Measurements from ENCODE around the gene TFDP2.
"Not testable (repeated sequence)": the region's sequence is repeated elsewhere in the genome, so short reads cannot be mapped to it uniquely, and the experiment has no call there.

Gene TFDP2

DNA sequence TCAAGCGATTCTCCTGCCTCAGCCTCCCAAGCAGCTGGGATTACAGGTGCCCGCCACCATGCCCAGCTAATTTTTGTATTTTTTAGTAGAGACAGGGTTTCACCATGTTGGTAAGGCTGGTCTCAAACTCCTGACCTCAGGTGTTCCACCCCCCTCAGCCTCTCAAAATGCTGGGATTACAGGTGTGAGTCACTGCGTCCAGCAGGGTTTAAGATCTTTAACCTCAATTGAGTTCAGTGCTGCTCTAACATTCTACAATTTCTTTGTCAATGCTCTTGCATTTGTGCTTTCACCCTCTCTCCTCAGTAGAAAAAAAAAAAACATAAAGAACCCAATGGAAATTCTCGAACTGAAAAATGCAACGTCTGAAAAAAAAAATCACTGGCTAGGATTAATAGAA lies 60.4 kb downstream of the TFDP2 start:
- not testable (repeated sequence) for H3K4me1 ChIP-seq (ENCODE audit: control insufficient read depth in 1 of 2, insufficient read depth in 2 of 2, low read length in 2 of 2); H3K27ac ChIP-seq (ENCODE audit: low read length); H3K4me3 ChIP-seq (ENCODE audit: low read depth in 1 of 2, low read length in 2 of 2); H3K36me3 ChIP-seq (ENCODE audit: control insufficient read depth in 1 of 2, insufficient read depth in 2 of 2, low read length in 2 of 2); H3K9me3 ChIP-seq (ENCODE audit: control insufficient read depth in 1 of 2, low read length in 2 of 2); H3K27me3 ChIP-seq (ENCODE audit: low read depth, low read length)

DNA sequence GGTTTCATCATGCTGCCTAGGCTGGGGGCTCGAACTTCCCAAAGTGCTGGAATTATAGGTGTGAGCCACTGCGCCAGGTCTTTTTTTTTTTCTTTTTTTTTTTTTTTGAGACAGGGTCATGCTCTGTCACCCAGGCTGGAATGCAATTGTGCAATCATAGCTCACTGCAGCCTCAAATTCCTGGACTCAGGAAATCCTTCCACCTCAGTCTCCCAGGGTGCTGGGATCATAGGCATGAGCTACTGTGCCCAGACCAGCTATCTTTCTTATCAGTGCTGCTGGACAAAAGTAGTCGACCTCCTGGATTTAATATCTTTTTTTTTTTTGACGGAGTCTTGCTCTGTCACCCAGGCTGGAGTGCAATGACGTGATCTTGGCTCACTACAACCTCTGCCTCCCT lies 60.8 kb downstream of the TFDP2 start:
- Histone ChIP-seq H3K9me3 (ENCODE audit: control insufficient read depth in 1 of 2, low read length in 2 of 2) (no peaks in the 10 kb centered on the region), H3K27ac (ENCODE audit: low read length) (no peak overlapping the region), H3K4me3 (ENCODE audit: low read depth in 1 of 2, low read length in 2 of 2) (no peak overlapping the region), H3K27me3 (ENCODE audit: low read depth, low read length) (no peaks in the 10 kb centered on the region), H3K4me1 (ENCODE audit: control insufficient read depth in 1 of 2, insufficient read depth in 2 of 2, low read length in 2 of 2) (no peaks in the 10 kb centered on the region), H3K36me3 (ENCODE audit: control insufficient read depth in 1 of 2, insufficient read depth in 2 of 2, low read length in 2 of 2) (peaks cover 0 to 3% of the 10 kb centered on the region in 2 donors)

DNA sequence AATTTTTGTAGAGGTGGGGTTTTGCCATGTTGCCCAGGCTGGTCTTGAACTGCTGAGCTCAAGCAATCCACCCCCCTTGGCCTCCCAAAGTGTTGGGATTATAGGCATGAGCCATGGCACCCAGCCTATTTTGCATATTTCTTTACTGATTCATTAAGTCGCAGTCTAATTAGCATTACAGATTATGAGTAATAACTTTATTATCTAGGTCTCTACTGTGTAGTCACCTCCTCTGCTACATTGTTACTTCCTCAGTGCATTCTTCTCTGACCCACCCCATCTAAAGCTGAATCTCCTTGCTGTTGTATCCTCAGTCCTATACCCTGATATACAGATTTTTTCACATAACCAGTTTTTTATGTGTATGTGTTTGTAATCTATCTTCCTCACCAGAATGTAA lies 61.7 kb downstream of the TFDP2 start:
- Histone ChIP-seq H3K27me3 (ENCODE audit: low read depth, low read length) (no peaks in the 10 kb centered on the region), H3K4me3 (ENCODE audit: low read depth in 1 of 2, low read length in 2 of 2) (no peak overlapping the region), H3K4me1 (ENCODE audit: control insufficient read depth in 1 of 2, insufficient read depth in 2 of 2, low read length in 2 of 2) (no peaks in the 10 kb centered on the region), H3K36me3 (ENCODE audit: control insufficient read depth in 1 of 2, insufficient read depth in 2 of 2, low read length in 2 of 2) (peaks cover 0 to 3% of the 10 kb centered on the region in 2 donors), H3K27ac (ENCODE audit: low read length) (no peak overlapping the region), H3K9me3 (ENCODE audit: control insufficient read depth in 1 of 2, low read length in 2 of 2) (no peaks in the 10 kb centered on the region)

DNA sequence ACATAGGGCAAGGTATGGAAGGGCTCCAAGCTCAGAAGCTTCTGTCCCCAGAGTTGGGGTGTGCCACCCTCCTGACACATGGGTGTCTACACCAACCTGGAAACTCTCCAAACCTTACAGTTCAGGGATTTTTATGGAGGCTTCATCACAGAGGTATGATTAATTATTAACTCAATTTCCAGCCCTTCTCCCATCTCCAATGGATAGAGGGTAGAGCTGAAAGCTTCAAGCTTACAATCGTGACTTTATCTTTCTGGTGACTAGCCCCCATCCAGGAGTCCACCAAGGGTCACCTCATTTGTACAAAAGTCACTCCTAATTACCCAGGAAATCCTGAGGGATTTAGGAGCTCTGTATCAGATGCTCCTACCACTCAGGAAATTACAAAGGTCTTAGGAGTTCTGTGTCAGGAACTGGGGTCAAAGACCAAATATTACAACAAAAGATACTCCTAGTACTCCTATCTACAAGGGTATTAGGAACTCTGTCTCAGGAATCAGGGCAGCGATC lies 62.7 kb downstream of the TFDP2 start:
- Histone ChIP-seq H3K27me3 (ENCODE audit: low read depth, low read length) (no peaks in the 10 kb centered on the region), H3K36me3 (ENCODE audit: control insufficient read depth in 1 of 2, insufficient read depth in 2 of 2, low read length in 2 of 2) (peaks cover 0 to 3% of the 10 kb centered on the region in 2 donors), H3K4me1 (ENCODE audit: control insufficient read depth in 1 of 2, insufficient read depth in 2 of 2, low read length in 2 of 2) (no peaks in the 10 kb centered on the region), H3K27ac (ENCODE audit: low read length) (no peak overlapping the region), H3K4me3 (ENCODE audit: low read depth in 1 of 2, low read length in 2 of 2) (no peak overlapping the region), H3K9me3 (ENCODE audit: control insufficient read depth in 1 of 2, low read length in 2 of 2) (no peaks in the 10 kb centered on the region)

DNA sequence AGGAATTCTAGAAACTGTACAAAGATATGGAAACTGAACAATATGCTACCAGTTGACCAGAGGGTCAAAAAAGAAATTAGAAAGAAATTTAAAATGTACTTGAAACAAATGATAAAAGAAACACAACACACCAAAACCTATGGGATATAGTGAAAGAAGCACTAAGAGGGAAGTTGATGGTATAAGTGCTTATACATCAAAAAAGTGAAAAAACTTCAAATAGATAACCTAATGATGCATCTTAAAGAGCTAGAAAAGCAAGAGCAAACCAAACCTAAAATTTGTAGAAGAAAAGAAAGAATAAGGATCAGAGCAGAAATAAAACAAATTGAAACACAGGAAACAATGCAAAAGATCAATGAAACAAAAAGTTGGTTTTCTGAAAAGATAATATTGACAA lies 68.2 kb downstream of the TFDP2 start:
- H3K36me3 ChIP-seq (ENCODE audit: control insufficient read depth in 1 of 2, insufficient read depth in 2 of 2, low read length in 2 of 2): peaks cover 0 to 3% of the 10 kb centered on the region in 2 donors
- H3K27ac ChIP-seq (ENCODE audit: low read length): no peak overlapping the region
- no peak overlapping the region for H3K4me3 ChIP-seq (ENCODE audit: low read depth in 1 of 2, low read length in 2 of 2)
- no peaks in the 10 kb centered on the region for H3K27me3 ChIP-seq (ENCODE audit: low read depth, low read length)
- H3K9me3 ChIP-seq (ENCODE audit: control insufficient read depth in 1 of 2, low read length in 2 of 2): no peaks in the 10 kb centered on the region
- H3K4me1 ChIP-seq (ENCODE audit: control insufficient read depth in 1 of 2, insufficient read depth in 2 of 2, low read length in 2 of 2): no peaks in the 10 kb centered on the region

DNA sequence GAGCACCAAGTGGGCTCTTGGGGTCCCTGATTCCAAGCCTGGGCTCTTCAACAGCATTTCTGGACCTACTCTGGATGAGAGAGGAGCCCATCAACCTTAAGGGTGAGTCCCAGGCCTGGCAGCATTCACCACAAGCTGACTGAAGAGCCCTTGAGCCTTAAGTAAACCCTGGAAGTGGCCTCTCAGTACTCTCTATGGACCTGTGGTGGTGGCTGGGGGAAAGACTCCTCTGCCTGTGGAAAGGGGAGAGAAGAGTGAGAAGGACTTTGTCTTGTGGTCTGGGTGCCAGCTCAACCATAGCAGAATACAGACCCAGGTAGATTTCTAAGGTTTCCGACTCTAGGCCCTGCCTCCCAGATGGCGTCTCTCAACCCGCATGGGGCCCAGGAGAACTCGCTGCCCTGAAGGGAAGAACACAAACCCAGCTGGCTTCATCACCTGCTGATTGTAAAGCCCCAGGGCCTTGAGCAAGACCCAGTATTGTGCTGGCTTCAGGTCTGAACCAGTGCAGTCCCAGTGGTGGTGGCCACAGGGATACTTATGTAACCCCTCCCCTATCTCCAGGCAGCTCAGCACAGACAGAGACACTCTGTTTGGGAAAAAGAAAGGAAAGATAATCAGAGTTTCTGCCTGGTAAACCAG lies 71.4 kb downstream of the TFDP2 start:
- H3K36me3 ChIP-seq (ENCODE audit: control insufficient read depth in 1 of 2, insufficient read depth in 2 of 2, low read length in 2 of 2): no peaks in the 10 kb centered on the region
- H3K4me3 ChIP-seq (ENCODE audit: low read depth in 1 of 2, low read length in 2 of 2): no peak overlapping the region
- no peak overlapping the region for H3K27ac ChIP-seq (ENCODE audit: low read length)
- H3K4me1 ChIP-seq (ENCODE audit: control insufficient read depth in 1 of 2, insufficient read depth in 2 of 2, low read length in 2 of 2): no peaks in the 10 kb centered on the region
- H3K27me3 ChIP-seq (ENCODE audit: low read depth, low read length): no peaks in the 10 kb centered on the region
- H3K9me3 ChIP-seq (ENCODE audit: control insufficient read depth in 1 of 2, low read length in 2 of 2): no peaks in the 10 kb centered on the region

DNA sequence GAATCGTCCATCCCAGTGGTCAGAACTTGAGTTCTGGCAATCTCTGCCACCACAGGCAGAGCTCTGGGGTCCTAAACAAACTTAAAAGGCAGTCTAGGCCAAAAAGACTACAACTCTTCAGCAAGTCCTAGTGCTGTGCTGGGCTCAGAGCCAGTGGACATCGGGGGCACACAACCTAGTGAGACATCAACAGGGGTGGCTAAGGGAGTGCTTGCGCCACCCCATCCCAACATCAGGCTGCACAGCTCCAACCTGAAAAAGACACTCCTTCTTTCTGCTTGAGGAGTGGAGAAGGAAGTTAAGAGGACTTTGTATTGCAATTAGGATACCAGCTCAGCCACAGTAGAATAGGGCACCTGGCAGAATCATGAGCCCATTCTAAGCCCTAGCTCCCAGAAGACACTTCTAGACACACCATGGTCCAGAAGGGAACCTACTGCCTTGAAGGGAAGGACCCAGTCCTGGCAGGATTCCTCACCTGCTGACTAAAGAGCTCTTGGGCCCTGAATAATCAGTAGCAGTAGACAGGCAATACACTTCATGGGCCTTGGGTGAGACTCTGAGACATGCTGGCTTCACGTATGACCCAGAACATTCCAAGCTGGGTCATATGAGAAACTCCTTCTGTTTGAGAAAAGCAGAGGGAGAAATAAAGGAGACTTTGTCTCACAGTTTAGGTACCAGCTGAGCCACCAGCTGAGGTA lies 72.0 kb downstream of the TFDP2 start:
- no peak overlapping the region for H3K4me3 ChIP-seq (ENCODE audit: low read depth in 1 of 2, low read length in 2 of 2)
- no peaks in the 10 kb centered on the region for H3K4me1 ChIP-seq (ENCODE audit: control insufficient read depth in 1 of 2, insufficient read depth in 2 of 2, low read length in 2 of 2)
- H3K36me3 ChIP-seq (ENCODE audit: control insufficient read depth in 1 of 2, insufficient read depth in 2 of 2, low read length in 2 of 2): no peaks in the 10 kb centered on the region
- H3K9me3 ChIP-seq (ENCODE audit: control insufficient read depth in 1 of 2, low read length in 2 of 2): no peaks in the 10 kb centered on the region
- H3K27me3 ChIP-seq (ENCODE audit: low read depth, low read length): no peaks in the 10 kb centered on the region
- no peak overlapping the region for H3K27ac ChIP-seq (ENCODE audit: low read length)

DNA sequence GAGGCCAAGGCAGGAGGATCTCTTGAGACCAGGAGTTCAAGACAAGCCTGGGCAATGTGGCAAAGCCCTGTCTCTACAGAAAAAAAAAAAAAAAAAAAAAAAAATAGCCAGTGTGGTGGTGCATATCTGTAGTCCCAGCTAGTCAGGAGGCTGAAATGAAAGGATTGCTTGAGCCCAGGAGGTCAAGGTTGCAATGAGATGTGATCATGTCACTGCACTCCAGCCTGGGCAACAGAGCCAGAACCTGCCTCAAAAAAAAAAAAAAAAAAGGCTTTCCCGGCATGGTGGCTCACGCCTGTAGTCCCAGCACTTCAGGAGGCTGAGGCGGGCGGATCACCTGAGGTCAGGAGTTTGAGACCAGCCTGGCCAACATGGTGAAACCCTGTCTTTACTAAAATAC lies 73.7 kb downstream of the TFDP2 start:
- not testable (repeated sequence) for H3K9me3 ChIP-seq (ENCODE audit: control insufficient read depth in 1 of 2, low read length in 2 of 2); H3K36me3 ChIP-seq (ENCODE audit: control insufficient read depth in 1 of 2, insufficient read depth in 2 of 2, low read length in 2 of 2); H3K27ac ChIP-seq (ENCODE audit: low read length); H3K4me3 ChIP-seq (ENCODE audit: low read depth in 1 of 2, low read length in 2 of 2); H3K4me1 ChIP-seq (ENCODE audit: control insufficient read depth in 1 of 2, insufficient read depth in 2 of 2, low read length in 2 of 2); H3K27me3 ChIP-seq (ENCODE audit: low read depth, low read length)

DNA sequence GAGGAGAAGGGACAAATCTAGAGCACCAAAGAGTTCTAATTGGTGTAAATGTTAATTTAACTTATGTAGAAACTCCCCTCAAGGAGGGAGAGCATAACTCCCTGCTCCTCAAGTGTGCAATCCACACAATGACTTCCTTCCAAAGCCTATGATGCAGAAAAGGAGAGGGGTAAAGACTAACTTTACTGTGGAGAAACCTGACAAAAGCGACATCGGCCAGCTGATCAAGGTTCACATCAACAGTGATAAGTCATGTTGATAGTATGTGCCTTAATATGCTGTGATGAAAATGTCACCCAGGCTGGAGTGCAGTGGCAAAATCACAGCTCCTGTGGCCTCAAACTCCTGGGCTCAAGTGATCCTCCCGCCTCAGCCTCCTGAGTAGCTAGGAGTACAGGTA lies 76.5 kb downstream of the TFDP2 start:
- H3K27ac ChIP-seq (ENCODE audit: low read length): no peak overlapping the region
- H3K36me3 ChIP-seq (ENCODE audit: control insufficient read depth in 1 of 2, insufficient read depth in 2 of 2, low read length in 2 of 2): no peaks in the 10 kb centered on the region
- H3K27me3 ChIP-seq (ENCODE audit: low read depth, low read length): no peaks in the 10 kb centered on the region
- H3K4me3 ChIP-seq (ENCODE audit: low read depth in 1 of 2, low read length in 2 of 2): no peak overlapping the region
- H3K9me3 ChIP-seq (ENCODE audit: control insufficient read depth in 1 of 2, low read length in 2 of 2): no peaks in the 10 kb centered on the region
- no peaks in the 10 kb centered on the region for H3K4me1 ChIP-seq (ENCODE audit: control insufficient read depth in 1 of 2, insufficient read depth in 2 of 2, low read length in 2 of 2)

DNA sequence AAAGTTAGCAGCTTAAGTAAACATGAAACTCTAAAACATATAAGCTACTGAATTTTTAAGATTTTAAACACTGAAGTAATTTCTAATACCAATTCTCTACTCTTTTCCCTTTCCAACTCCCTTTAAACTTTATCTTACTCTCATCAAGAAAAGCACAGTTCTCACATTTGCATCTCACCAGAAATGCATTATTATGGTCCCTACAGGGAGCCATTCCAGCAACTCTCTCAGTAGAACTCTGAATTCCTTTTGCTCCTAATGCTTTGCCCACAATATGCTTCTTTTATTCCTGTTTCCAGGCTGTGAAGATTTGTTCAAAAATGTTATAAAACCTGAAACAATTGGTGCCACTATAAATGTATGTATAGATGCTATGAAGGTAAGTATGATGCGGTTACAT lies 83.4 kb downstream of the TFDP2 start:
- no peaks in the 10 kb centered on the region for H3K9me3 ChIP-seq (ENCODE audit: control insufficient read depth in 1 of 2, low read length in 2 of 2)
- no peaks in the 10 kb centered on the region for H3K27me3 ChIP-seq (ENCODE audit: low read depth, low read length)
- H3K4me1 ChIP-seq (ENCODE audit: control insufficient read depth in 1 of 2, insufficient read depth in 2 of 2, low read length in 2 of 2): no peaks in the 10 kb centered on the region
- no peak overlapping the region for H3K4me3 ChIP-seq (ENCODE audit: low read depth in 1 of 2, low read length in 2 of 2)
- no peak overlapping the region for H3K27ac ChIP-seq (ENCODE audit: low read length)
- H3K36me3 ChIP-seq (ENCODE audit: control insufficient read depth in 1 of 2, insufficient read depth in 2 of 2, low read length in 2 of 2): no peaks in the 10 kb centered on the region

DNA sequence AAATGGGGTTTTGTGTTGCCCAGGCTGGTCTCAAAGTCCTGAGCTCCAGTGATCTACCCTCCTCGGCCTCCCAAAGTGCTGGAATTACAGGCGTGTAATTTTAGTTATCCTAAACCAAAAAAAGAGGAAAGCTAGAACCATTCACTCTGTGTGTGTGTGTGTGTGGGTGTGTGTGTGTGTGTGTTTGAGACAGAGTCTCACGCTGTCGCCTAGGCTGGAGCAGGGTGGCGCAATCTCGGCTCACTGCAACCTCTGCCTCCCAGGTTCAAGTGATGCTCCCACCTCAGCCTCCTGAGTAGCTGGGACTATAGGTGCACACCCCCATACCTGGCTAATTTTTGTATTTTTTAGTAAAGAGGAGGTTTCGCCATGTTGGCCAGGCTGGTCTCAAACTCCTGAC lies 84.0 kb downstream of the TFDP2 start:
- H3K27ac ChIP-seq (ENCODE audit: low read length): no peak overlapping the region
- H3K4me3 ChIP-seq (ENCODE audit: low read depth in 1 of 2, low read length in 2 of 2): no peak overlapping the region
- no peaks in the 10 kb centered on the region for H3K9me3 ChIP-seq (ENCODE audit: control insufficient read depth in 1 of 2, low read length in 2 of 2)
- H3K4me1 ChIP-seq (ENCODE audit: control insufficient read depth in 1 of 2, insufficient read depth in 2 of 2, low read length in 2 of 2): no peaks in the 10 kb centered on the region
- H3K36me3 ChIP-seq (ENCODE audit: control insufficient read depth in 1 of 2, insufficient read depth in 2 of 2, low read length in 2 of 2): no peaks in the 10 kb centered on the region
- H3K27me3 ChIP-seq (ENCODE audit: low read depth, low read length): no peaks in the 10 kb centered on the region

DNA sequence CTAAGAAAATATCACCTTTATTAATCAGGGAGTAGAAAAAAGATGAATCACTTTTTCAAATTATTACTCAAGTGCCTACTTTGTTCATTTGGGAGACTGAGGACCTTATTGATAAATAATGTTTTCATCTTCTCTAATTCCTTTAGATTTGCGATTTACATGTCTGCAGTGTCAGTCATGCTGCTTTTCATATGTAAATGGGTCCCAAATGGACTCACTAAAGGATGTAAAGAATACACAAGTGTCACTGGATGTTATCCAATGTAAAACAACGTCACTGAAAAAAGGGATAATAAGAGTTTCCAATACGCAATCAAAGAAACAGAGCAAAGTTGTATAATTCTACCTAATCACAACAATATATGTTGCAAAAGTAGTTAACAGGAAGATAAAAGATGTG lies 84.9 kb downstream of the TFDP2 start:
- no peak overlapping the region for H3K27ac ChIP-seq (ENCODE audit: low read length)
- no peaks in the 10 kb centered on the region for H3K27me3 ChIP-seq (ENCODE audit: low read depth, low read length)
- no peak overlapping the region for H3K4me3 ChIP-seq (ENCODE audit: low read depth in 1 of 2, low read length in 2 of 2)
- H3K36me3 ChIP-seq (ENCODE audit: control insufficient read depth in 1 of 2, insufficient read depth in 2 of 2, low read length in 2 of 2): no peaks in the 10 kb centered on the region
- no peaks in the 10 kb centered on the region for H3K4me1 ChIP-seq (ENCODE audit: control insufficient read depth in 1 of 2, insufficient read depth in 2 of 2, low read length in 2 of 2)
- no peaks in the 10 kb centered on the region for H3K9me3 ChIP-seq (ENCODE audit: control insufficient read depth in 1 of 2, low read length in 2 of 2)

All from muscle layer of duodenum (tissue), 2 donors.